GM23338 (cell line): Measurements from ENCODE around the gene ADAMTS14. TPM values are rescaled to one million over a fixed set of nuclear protein-coding genes. Genes with fewer than 3 reads are reported as not detected.

Experiments
- ATAC-seq: fragments of 200-7000 bp; cut with Tn5 transposase; 3 replicates; pipeline ENCODE4 v1.9.1; 2020
- DNase-seq: peaks from one replicate; pipeline ENCODE4 v3.0.0-alpha.2; 2015; ENCODE audit warnings: low spot score
- H2AFZ ChIP-seq: fragments of 200-600 bp; sonication (generic); 2 replicates; pipeline ENCODE4 v1.8.0; 2016; ENCODE audit warnings: antibody characterized with exemption, mild to moderate bottlenecking, moderate library complexity
- H3F3A ChIP-seq: fragments of 200-600 bp; sonication (generic); replicated peaks from 2 replicates; pipeline ENCODE4 v1.8.0; 2017; ENCODE audit warnings: antibody characterized with exemption, mixed run types, low read depth
- H3K27ac ChIP-seq: fragments of 200-600 bp; sonication (generic); 2 replicates; pipeline ENCODE4 v1.6.1; 2016; ENCODE audit warnings: low read depth
- H3K27me3 ChIP-seq: fragments of 200-600 bp; sonication (generic); 2 replicates; pipeline ENCODE4 v1.8.0; 2016; ENCODE audit warnings: mild to moderate bottlenecking, mixed run types, moderate library complexity; ENCODE audit not compliant: insufficient read depth
- H3K36me3 ChIP-seq: fragments of 200-600 bp; sonication (generic); 2 replicates; pipeline ENCODE4 v1.8.0; 2016; ENCODE audit warnings: mild to moderate bottlenecking; ENCODE audit not compliant: insufficient read depth
- H3K4me1 ChIP-seq: fragments of 200-600 bp; sonication (generic); 2 replicates; pipeline ENCODE4 v1.8.0; 2016; ENCODE audit warnings: mild to moderate bottlenecking, moderate library complexity; ENCODE audit not compliant: insufficient read depth
- H3K4me2 ChIP-seq: fragments of 200-600 bp; sonication (generic); 2 replicates; pipeline ENCODE4 v1.7.1; 2017; ENCODE audit warnings: mixed run types
- H3K4me3 ChIP-seq: fragments of 200-600 bp; sonication (generic); 2 replicates; pipeline ENCODE4 v1.6.1; 2016; ENCODE audit warnings: mixed run types
- H3K79me2 ChIP-seq: fragments of 200-600 bp; sonication (generic); replicated peaks from 2 replicates; pipeline ENCODE4 v1.8.0; 2017; ENCODE audit warnings: mild to moderate bottlenecking; ENCODE audit not compliant: insufficient read depth
- H3K9me2 ChIP-seq: fragments of 200-600 bp; sonication (generic); 2 replicates; pipeline ENCODE4 v1.8.0; 2017; ENCODE audit not compliant: insufficient read depth
- H4K20me1 ChIP-seq: fragments of 200-600 bp; sonication (generic); replicated peaks from 2 replicates; pipeline ENCODE4 v1.8.0; 2017; ENCODE audit warnings: mild to moderate bottlenecking; ENCODE audit not compliant: insufficient read depth
- H3K27ac Mint-ChIP-seq: 2 replicates; pipeline ENCODE4 v1.8.0; 2020; ENCODE audit warnings: inconsistent platforms, mild to moderate bottlenecking, moderate library complexity, mixed read lengths
- H3K27me3 Mint-ChIP-seq: 3 replicates; pipeline ENCODE4 v1.8.0; 2022; ENCODE audit warnings: low read depth, mild to moderate bottlenecking, moderate library complexity, mixed read lengths, inconsistent platforms; ENCODE audit not compliant: insufficient read depth, poor library complexity
- H3K36me3 Mint-ChIP-seq: 3 replicates; pipeline ENCODE4 v1.8.0; 2021; ENCODE audit warnings: low read depth, mild to moderate bottlenecking, inconsistent platforms, moderate library complexity, mixed read lengths
- H3K4me1 Mint-ChIP-seq: 3 replicates; pipeline ENCODE4 v1.8.0; 2020; ENCODE audit warnings: mild to moderate bottlenecking, inconsistent platforms, mixed read lengths
- H3K4me3 Mint-ChIP-seq: 3 replicates; pipeline ENCODE4 v1.8.0; 2021; ENCODE audit warnings: moderate library complexity, mild to moderate bottlenecking, inconsistent platforms, mixed read lengths
- H3K9me3 Mint-ChIP-seq: 3 replicates; pipeline ENCODE4 v1.8.0; 2020; ENCODE audit warnings: moderate library complexity, mild to moderate bottlenecking, inconsistent platforms, mixed read lengths
- EZH2 ChIP-seq: fragments of 200-600 bp; sonication (generic); IDR thresholded peaks from one replicate; pipeline ENCODE4 v1.8.0; 2017; ENCODE audit warnings: antibody characterized with exemption, mild to moderate bottlenecking, low read depth; ENCODE audit not compliant: unreplicated experiment
- EZH2phosphoT487 ChIP-seq: fragments of 200-600 bp; sonication (generic); IDR thresholded peaks from one replicate; pipeline ENCODE4 v1.8.1; 2018; ENCODE audit warnings: antibody characterized with exemption; ENCODE audit not compliant: unreplicated experiment
- NANOG ChIP-seq: IDR thresholded peaks from 2 replicates; pipeline ENCODE4 v1.6.1; 2016; ENCODE audit warnings: antibody characterized with exemption, borderline replicate concordance
- POLR2AphosphoS5 ChIP-seq: IDR thresholded peaks from 2 replicates; pipeline ENCODE4 v1.6.1; 2016; ENCODE audit warnings: antibody characterized with exemption, low read depth
- STAT1 ChIP-seq: IDR thresholded peaks from one replicate; pipeline ENCODE4 v1.6.1; 2016; ENCODE audit warnings: antibody characterized with exemption; ENCODE audit not compliant: unreplicated experiment
- ZNF331 ChIP-seq: fragments of 250-450 bp; sonication (Bioruptor Pico); IDR thresholded peaks from 2 replicates; pipeline ENCODE4 v1.5.0; 2020; ENCODE audit warnings: low read depth, mild to moderate bottlenecking, moderate library complexity
- polyA plus RNA-seq: library from polyadenylated mRNA; unstranded; fragments of >200 nt; fragmentation: Nextera tagmentation; extraction: Ambion mirVana; gene quantifications from 2 replicates; pipeline ENCODE4 v1.2.1, GENCODE V29; 2016
- total RNA-seq: library from RNA; depleted of rRNA; stranded (reverse); fragments of >200 nt; shearing (Covaris generic); gene quantifications from 2 replicates; pipeline ENCODE4 v1.2.3, GENCODE V29; 2014
- TF ChIP-seq, protein P1 (sequence below), 2 experiments: fragments of 200-600 bp in 1 of 2; sonication (generic) in 1 of 2; conservative IDR thresholded peaks; 2 replicates each; pipeline versions ENCODE4 v1.5.1 to v1.6.1; 2016 to 2017; ENCODE audit warnings: antibody characterized with exemption in 2 of 2, low read depth in 2 of 2, mild to moderate bottlenecking in 2 of 2, moderate library complexity in 1 of 2
- TF ChIP-seq, protein P2 (sequence below): IDR thresholded peaks from 2 replicates; pipeline ENCODE4 v1.6.1; 2016; ENCODE audit warnings: antibody characterized with exemption
- TF ChIP-seq, protein P3 (sequence below): IDR thresholded peaks from one replicate; pipeline ENCODE4 v1.6.1; 2018; ENCODE audit warnings: antibody characterized with exemption; ENCODE audit not compliant: unreplicated experiment

The ADAMTS14 gene
- total and polyA plus RNA-seq, 2 experiments from 2014 or later: 1.9 to 2.1 TPM

DNA sequence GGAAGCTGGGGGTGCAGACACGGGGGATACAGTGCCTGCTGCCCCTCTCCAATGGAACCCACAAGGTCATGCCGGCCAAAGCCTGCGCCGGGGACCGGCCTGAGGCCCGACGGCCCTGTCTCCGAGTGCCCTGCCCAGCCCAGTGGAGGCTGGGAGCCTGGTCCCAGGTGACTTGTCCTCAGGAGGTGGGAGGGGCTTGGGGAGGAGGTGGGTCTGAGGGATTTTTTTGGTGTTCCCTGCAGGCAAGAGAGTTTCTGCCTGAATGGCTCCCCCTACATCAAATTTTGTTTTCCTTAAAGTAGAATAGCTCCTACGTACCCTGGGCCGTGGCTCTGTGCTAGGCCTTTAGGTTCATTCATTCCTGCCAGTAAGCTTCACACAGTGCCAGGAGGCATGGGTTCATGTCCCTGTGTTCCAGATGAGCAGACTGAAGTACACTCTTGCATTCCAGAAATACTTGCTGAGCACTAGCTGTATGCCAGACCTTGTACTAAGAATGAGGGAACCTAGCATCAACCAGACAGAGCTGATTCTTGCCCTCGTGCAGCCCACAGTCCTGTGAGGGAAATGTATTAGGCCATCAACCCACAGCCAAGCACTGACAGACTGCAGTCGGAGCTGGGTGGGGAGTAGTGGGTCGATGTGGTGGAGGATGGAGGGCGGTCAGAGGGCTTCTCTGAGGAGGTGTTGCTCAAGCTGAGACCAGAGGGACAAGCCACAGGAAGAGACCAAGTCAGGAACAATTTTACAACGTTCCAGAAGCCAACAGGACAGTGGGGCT lies 81.7 kb downstream of the ADAMTS14 start:
- no peak overlapping the region for H3K27ac ChIP-seq
- H3K4me2 ChIP-seq: no peak overlapping the region
- H2AFZ ChIP-seq: no peak overlapping the region
- H3K9me2 ChIP-seq: no peaks in the 10 kb centered on the region
- H3K4me1 ChIP-seq: 0 out of 2 replicates have a peak, but pooled peaks cover 2% of the 10 kb centered on the region
- H3K4me1 Mint-ChIP-seq: peaks cover 11% of the 10 kb centered on the region
- ATAC-seq (peak; percentile 82), DNase-seq (peak; percentile 49)
- no peak overlapping the region for H3K4me3 Mint-ChIP-seq
- TF ChIP-seq, protein P1, sequence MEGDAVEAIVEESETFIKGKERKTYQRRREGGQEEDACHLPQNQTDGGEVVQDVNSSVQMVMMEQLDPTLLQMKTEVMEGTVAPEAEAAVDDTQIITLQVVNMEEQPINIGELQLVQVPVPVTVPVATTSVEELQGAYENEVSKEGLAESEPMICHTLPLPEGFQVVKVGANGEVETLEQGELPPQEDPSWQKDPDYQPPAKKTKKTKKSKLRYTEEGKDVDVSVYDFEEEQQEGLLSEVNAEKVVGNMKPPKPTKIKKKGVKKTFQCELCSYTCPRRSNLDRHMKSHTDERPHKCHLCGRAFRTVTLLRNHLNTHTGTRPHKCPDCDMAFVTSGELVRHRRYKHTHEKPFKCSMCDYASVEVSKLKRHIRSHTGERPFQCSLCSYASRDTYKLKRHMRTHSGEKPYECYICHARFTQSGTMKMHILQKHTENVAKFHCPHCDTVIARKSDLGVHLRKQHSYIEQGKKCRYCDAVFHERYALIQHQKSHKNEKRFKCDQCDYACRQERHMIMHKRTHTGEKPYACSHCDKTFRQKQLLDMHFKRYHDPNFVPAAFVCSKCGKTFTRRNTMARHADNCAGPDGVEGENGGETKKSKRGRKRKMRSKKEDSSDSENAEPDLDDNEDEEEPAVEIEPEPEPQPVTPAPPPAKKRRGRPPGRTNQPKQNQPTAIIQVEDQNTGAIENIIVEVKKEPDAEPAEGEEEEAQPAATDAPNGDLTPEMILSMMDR (conservative IDR thresholded peaks at IDR 0.05; ENCODE audit: low read depth in 2 of 2): 0 out of 4 replicates have a peak, but pooled peaks of 1 of the 2 experiments have one; percentile 19
- TF ChIP-seq, protein P2, sequence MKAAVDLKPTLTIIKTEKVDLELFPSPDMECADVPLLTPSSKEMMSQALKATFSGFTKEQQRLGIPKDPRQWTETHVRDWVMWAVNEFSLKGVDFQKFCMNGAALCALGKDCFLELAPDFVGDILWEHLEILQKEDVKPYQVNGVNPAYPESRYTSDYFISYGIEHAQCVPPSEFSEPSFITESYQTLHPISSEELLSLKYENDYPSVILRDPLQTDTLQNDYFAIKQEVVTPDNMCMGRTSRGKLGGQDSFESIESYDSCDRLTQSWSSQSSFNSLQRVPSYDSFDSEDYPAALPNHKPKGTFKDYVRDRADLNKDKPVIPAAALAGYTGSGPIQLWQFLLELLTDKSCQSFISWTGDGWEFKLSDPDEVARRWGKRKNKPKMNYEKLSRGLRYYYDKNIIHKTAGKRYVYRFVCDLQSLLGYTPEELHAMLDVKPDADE: no peak
- H3K27me3 Mint-ChIP-seq: peaks cover 5% of the 10 kb centered on the region
- H3K36me3 ChIP-seq: no peaks in the 10 kb centered on the region
- H3K79me2 ChIP-seq: no peaks in the 10 kb centered on the region
- H3K36me3 Mint-ChIP-seq: no peaks in the 10 kb centered on the region; the same call in 2 of the 3 replicates
- H3F3A ChIP-seq: no peaks in the 10 kb centered on the region
- H3K4me3 ChIP-seq: no peak overlapping the region
- no peak overlapping the region for H3K27ac Mint-ChIP-seq
- H3K27me3 ChIP-seq: no peaks in the 10 kb centered on the region
- H3K9me3 Mint-ChIP-seq: no peaks in the 10 kb centered on the region
- H4K20me1 ChIP-seq: no peaks in the 10 kb centered on the region

DNA sequence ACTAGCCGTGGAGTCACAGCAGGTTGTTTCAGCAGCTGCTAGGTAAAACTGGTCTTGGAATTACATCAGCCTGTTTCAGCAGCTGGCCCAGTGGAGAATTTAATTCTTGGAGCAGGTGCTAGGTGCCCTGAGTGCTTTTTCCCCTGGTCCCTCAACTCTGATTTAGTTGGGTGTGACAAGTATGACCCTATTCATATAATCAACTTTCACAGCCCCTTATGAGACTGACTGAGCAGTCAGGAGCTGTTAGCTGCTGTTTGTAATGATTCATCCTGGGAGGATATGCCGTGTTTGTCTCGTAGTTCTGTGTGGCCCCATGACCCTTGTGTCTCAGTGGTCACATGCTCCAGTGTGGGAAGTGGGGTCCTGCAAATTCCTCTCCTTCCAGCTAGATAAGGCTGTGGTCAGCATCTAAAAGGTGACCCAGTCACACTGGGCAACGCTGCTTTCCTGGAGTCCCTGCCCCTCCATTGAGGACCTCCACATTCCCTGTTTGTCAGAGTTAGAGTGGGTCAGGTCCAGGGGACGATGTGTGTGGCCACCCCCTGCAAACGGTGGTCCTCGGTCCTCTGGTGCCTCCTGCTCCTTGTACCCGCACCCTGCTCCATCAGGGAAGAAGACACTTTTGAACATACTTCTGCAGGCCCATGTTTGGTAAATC lies 84.5 kb downstream of the ADAMTS14 start:
- Histone ChIP-seq H3F3A (no peaks in the 10 kb centered on the region), H3K4me2 (no peak overlapping the region), H3K79me2 (no peaks in the 10 kb centered on the region), H3K4me3 (no peak overlapping the region), H3K4me1 (peaks cover 10% of the 10 kb centered on the region; the same call in 1 of the 2 replicates), H4K20me1 (no peaks in the 10 kb centered on the region), H3K9me2 (no peaks in the 10 kb centered on the region), H3K36me3 (no peaks in the 10 kb centered on the region), H2AFZ (no peak overlapping the region), H3K27me3 (no peaks in the 10 kb centered on the region), H3K27ac (no peak overlapping the region)
- H3K9me3 Mint-ChIP-seq: no peaks in the 10 kb centered on the region
- ATAC-seq (no peak), DNase-seq (no peak)
- 0 out of 2 replicates have a peak overlapping the region, but pooled peaks have one; percentile 31 for H3K27ac Mint-ChIP-seq
- H3K4me1 Mint-ChIP-seq: peaks cover 34% of the 10 kb centered on the region
- H3K36me3 Mint-ChIP-seq: no peaks in the 10 kb centered on the region
- TF ChIP-seq STAT1 (no peak), EZH2phosphoT487 (no peak), NANOG (no peak), EZH2 (no peak), ZNF331 (no peak), POLR2AphosphoS5 (no peak)
- TF ChIP-seq, protein P1 (conservative IDR thresholded peaks at IDR 0.05; ENCODE audit: low read depth in 2 of 2): no peak
- TF ChIP-seq, protein P2: no peak
- TF ChIP-seq, protein P3, sequence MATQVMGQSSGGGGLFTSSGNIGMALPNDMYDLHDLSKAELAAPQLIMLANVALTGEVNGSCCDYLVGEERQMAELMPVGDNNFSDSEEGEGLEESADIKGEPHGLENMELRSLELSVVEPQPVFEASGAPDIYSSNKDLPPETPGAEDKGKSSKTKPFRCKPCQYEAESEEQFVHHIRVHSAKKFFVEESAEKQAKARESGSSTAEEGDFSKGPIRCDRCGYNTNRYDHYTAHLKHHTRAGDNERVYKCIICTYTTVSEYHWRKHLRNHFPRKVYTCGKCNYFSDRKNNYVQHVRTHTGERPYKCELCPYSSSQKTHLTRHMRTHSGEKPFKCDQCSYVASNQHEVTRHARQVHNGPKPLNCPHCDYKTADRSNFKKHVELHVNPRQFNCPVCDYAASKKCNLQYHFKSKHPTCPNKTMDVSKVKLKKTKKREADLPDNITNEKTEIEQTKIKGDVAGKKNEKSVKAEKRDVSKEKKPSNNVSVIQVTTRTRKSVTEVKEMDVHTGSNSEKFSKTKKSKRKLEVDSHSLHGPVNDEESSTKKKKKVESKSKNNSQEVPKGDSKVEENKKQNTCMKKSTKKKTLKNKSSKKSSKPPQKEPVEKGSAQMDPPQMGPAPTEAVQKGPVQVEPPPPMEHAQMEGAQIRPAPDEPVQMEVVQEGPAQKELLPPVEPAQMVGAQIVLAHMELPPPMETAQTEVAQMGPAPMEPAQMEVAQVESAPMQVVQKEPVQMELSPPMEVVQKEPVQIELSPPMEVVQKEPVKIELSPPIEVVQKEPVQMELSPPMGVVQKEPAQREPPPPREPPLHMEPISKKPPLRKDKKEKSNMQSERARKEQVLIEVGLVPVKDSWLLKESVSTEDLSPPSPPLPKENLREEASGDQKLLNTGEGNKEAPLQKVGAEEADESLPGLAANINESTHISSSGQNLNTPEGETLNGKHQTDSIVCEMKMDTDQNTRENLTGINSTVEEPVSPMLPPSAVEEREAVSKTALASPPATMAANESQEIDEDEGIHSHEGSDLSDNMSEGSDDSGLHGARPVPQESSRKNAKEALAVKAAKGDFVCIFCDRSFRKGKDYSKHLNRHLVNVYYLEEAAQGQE: no peak
- no peak overlapping the region for H3K4me3 Mint-ChIP-seq
- peaks cover 8% of the 10 kb centered on the region for H3K27me3 Mint-ChIP-seq
